Pancreas (tissue), 10 donors: ENCODE results near the gene CAPN2. TPM values are rescaled to one million over a fixed set of nuclear protein-coding genes. Genes with fewer than 3 reads are reported as not detected.
"Not testable (repeated sequence)": the region's sequence is repeated elsewhere in the genome, so short reads cannot be mapped to it uniquely, and the experiment has no call there.

Source experiments
- ATAC-seq, 4 donors: fragments of 200-7000 bp; cut with Tn5 transposase; one replicate each; pipeline versions ENCODE4 v1.8.0 to v1.9.1; 2020; ENCODE audit warnings: mild to moderate bottlenecking in 4 of 4, moderate library complexity in 4 of 4
- DNase-seq, 6 donors: peaks; one replicate each; pipeline ENCODE4 v3.0.0-alpha.2; 2020
- FAIRE-seq: peaks from 2 replicates; lab custom pipeline; 2012; peaks lifted over from hg19 to GRCh38; lab: Jason Lieb, UNC
- H3K27ac ChIP-seq, 4 donors: fragments of 200-600 bp; sonication (generic); 1 replicate in 3 of 4; 2 replicates in 1 of 4; pipeline versions ENCODE4 v1.5.0 to v1.8.0; 2020
- H3K27me3 ChIP-seq, 4 donors: fragments of 200-600 bp; one replicate each; pipeline ENCODE4 v1.8.0; 2021
- H3K36me3 ChIP-seq, 3 donors: fragments of 200-600 bp; sonication (generic) in 1 of 3; one replicate each; pipeline versions ENCODE4 v1.5.0 to v1.8.0; 2020 to 2021
- H3K4me1 ChIP-seq, 3 donors: fragments of 200-600 bp; one replicate each; pipeline ENCODE4 v1.8.0; 2021
- H3K4me3 ChIP-seq, 4 donors: fragments of 200-600 bp; sonication (generic) in 2 of 4; one replicate each; pipeline versions ENCODE4 v1.5.0 to v1.8.0; 2020 to 2021
- H3K9me3 ChIP-seq, 4 donors: fragments of 200-600 bp; one replicate each; pipeline ENCODE4 v1.8.0; 2021
- WGBS, 2 donors: extraction: QIAGEN DNeasy Blood & Tissue Kit; methylation state at CpG; one replicate each; pipeline ENCODE4 v1.1.7; 2013; 5-methylcytosine and 5-hydroxymethylcytosine counted together
- intact Hi-C, 3 donors: fragments of 100-400 bp; cut with DNase I; formaldehyde crosslinking; loops; one replicate each; pipeline versions ENCODE4 v1.11.1 to v1.14.2; 2022
- polyA plus RNA-seq, 2 donors: library from polyadenylated mRNA; stranded (reverse); fragments of 200-250 nt; gene quantifications; one replicate each; pipeline ENCODE4 v1.2.3, GENCODE V29; 2013
- total RNA-seq, 6 donors: library from RNA; stranded (reverse); fragmentation: NEBNext Ultra II Directional in 4 of 6; extraction: Animal tissue kit (Norgen Biotek cat#: 25700) in 4 of 6; gene quantifications; one replicate each; pipeline versions ENCODE4 v1.2.1 to v1.2.4, GENCODE V29; 2021 to 2023
- TF ChIP-seq, protein P1 (sequence below), 4 donors: fragments of 200-600 bp; sonication (generic) in 3 of 4; IDR thresholded peaks; one replicate each; pipeline versions ENCODE4 v1.5.0 to v1.8.0; 2021; ENCODE audit warnings: antibody characterized with exemption in 4 of 4
- donor health status: healthy with polysubstance abuse.
- donor health status: DM: no; HTN: no; CAD: no; lungs with moderate emphysema.
- donor health status: DM: no; HTN: no; CAD: no.
- donor health status: control.
- donor health status: control.
- donor health status: Bipolar disorder and iron deficiency.
- donor health status: DM: yes; HTN: yes; CAD: no.
- donor health status: DM: no; HTN: no; CAD: no.
- donor health status: DM: no; HTN: no; CAD: no.
- donor health status: DM: yes; HTN: yes; CAD: no.

The CAPN2 gene
- total and polyA plus RNA-seq, 8 donors: 48.2 to 90.0 (median 55.7) TPM

DNA sequence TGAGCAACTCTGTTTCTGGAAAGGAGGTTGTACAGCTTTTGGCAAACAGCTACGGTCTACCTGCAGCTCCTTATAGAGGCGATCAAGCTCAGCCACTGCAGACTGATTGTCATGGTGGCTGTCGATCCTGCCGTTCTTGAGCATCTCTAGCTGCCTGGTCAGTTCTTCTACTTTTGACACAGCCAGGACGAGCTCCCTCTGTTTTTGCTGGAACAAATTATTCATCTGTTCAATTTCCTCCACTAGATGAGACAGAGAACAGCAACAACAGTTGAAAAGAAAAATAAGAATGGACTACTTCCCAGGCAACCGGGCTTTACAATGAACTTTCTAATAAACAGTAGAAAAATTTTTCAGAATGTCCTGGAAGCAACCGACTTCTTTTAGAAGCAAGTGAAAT is 90.9 kb downstream of the CAPN2 start:
- Histone ChIP-seq H3K4me1 (no peaks in the 10 kb centered on the region), H3K27ac (no peak overlapping the region), H3K36me3 (peaks cover 0 to 49% (median 16%) of the 10 kb centered on the region in 3 donors), H3K9me3 (no peaks in the 10 kb centered on the region), H3K27me3 (no peaks in the 10 kb centered on the region), H3K4me3 (no peak overlapping the region)
- FAIRE-seq (no peak), DNase-seq (no peak), ATAC-seq (no peak)
- 95% methylated on average over 7 of the region's 7 CpGs for WGBS, 2 donors
- TF ChIP-seq, protein P1, sequence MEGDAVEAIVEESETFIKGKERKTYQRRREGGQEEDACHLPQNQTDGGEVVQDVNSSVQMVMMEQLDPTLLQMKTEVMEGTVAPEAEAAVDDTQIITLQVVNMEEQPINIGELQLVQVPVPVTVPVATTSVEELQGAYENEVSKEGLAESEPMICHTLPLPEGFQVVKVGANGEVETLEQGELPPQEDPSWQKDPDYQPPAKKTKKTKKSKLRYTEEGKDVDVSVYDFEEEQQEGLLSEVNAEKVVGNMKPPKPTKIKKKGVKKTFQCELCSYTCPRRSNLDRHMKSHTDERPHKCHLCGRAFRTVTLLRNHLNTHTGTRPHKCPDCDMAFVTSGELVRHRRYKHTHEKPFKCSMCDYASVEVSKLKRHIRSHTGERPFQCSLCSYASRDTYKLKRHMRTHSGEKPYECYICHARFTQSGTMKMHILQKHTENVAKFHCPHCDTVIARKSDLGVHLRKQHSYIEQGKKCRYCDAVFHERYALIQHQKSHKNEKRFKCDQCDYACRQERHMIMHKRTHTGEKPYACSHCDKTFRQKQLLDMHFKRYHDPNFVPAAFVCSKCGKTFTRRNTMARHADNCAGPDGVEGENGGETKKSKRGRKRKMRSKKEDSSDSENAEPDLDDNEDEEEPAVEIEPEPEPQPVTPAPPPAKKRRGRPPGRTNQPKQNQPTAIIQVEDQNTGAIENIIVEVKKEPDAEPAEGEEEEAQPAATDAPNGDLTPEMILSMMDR (IDR thresholded peaks at IDR 0.05): no peak
- intact Hi-C loops: no loop called here

DNA sequence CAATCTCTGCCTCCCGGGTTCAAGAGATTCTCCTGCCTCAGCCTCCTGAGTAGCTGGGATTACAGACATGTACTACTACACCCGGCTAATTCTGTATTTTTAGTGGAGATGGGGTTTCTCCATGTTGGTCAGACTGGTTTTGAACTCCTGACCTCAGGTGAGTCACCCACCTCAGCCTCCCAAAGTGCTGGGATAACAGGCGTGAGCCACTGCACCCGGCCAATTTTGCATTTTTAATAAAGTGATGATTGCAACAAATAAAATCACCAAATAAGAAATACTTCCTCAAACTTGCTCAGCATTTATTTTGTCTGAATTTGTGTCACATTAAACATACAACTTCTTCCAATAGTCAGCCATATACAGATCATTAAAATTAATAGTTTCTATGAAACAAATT is 97.6 kb downstream of the CAPN2 start:
- H3K4me1 ChIP-seq, DNase-seq, H3K27ac ChIP-seq, FAIRE-seq, H3K36me3 ChIP-seq, intact Hi-C loops, H3K4me3 ChIP-seq, ATAC-seq, H3K27me3 ChIP-seq, H3K9me3 ChIP-seq: not testable (repeated sequence)
- WGBS, 2 donors: 76 to 86% methylated on average over 4 of the region's 4 CpGs

DNA sequence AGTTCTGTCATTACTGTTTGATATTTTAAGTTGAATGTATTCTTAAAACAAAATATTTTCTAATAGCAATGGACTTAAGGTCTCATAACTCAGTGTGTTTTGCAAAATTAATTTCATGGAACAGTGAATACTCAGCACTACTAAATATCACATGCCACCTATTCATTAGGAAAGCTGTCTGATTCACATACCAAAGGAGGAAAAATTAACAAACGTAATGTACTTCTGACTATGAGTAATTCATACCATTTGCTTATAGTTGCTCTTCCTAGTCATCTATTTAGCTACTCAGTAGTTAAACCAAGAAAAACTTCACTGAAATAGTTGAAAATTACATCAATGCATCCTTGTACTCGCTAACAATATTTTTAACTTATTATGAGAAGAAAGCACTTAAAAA is 98.2 kb downstream of the CAPN2 start:
- TF ChIP-seq, protein P1 (IDR thresholded peaks at IDR 0.05): no peak
- ATAC-seq (no peak), FAIRE-seq (no peak), DNase-seq (no peak)
- peaks cover 5 to 12% (median 10%) of the 10 kb centered on the region in 3 donors for H3K4me1 ChIP-seq
- no peak overlapping the region for H3K4me3 ChIP-seq
- no peaks in the 10 kb centered on the region for H3K27me3 ChIP-seq
- H3K27ac ChIP-seq: no peak overlapping the region
- no peaks in the 10 kb centered on the region for H3K9me3 ChIP-seq
- intact Hi-C loops: no loop called here
- 87 to 92% methylated on average over 2 of the region's 2 CpGs for WGBS, 2 donors
- H3K36me3 ChIP-seq: peaks cover 0 to 9% (median 3%) of the 10 kb centered on the region in 3 donors

DNA sequence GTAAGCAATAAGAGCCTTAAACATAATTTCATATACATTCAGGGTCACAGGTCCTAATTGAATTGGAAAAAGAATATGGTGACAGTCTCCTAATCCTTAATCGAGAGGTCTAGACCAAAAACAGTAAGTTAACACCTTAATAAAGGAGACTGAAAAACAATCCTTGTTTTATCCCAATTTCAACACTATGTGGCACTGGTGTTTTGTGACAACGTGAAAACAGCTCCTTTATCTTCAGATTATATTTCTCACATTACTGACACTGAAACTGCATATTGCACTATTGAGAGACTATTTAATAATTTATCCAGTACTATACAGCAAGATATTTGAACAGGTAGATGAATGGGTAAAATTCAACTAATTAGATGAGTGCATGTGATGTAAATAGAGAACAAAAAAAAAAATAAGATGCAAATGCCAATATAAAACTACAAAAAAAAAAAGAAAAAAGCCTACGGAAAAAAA is 99.3 kb downstream of the CAPN2 start:
- no peaks in the 10 kb centered on the region for H3K27me3 ChIP-seq
- peaks cover 14 to 21% (median 16%) of the 10 kb centered on the region in 3 donors for H3K4me1 ChIP-seq
- WGBS, 2 donors: 24 to 26% methylated on average over 3 of the region's 3 CpGs
- no peak overlapping the region for H3K4me3 ChIP-seq
- intact Hi-C loops: no loop called here
- DNase-seq (no peak), FAIRE-seq (peak; percentile 86), ATAC-seq (peak; percentile 58 to 85 (median 75))
- TF ChIP-seq, protein P1 (IDR thresholded peaks at IDR 0.05): peak in 3 of 4 donors; percentile 5 to 38 (median 34)
- H3K36me3 ChIP-seq: peaks cover 0 to 5% (median 0%) of the 10 kb centered on the region in 3 donors
- no peak overlapping the region for H3K27ac ChIP-seq
- no peaks in the 10 kb centered on the region for H3K9me3 ChIP-seq

DNA sequence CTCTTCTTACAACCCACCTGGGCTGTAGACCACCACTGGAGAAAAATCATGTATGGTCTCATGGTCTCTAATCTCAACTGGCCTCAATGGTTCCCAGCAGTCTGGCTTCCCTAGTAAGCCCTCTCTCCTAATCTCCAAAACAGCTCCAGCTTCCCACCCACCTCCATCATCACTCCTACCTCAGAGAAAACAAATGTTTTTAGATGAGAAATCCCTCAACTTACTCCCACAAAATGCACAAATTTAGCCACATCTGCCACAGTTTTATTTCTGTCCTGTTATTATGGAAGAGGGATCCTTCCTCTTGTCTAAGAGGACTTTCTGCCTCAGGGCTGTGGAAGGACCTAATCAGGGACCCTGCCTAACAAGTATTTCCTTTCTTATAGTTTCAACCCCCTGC is 101.3 kb downstream of the CAPN2 start:
- FAIRE-seq (no peak), ATAC-seq (no peak), DNase-seq (no peak)
- intact Hi-C loops: no loop called here
- TF ChIP-seq, protein P1 (IDR thresholded peaks at IDR 0.05): no peak
- Histone ChIP-seq H3K9me3 (no peaks in the 10 kb centered on the region), H3K4me3 (no peak overlapping the region), H3K27ac (no peak overlapping the region), H3K4me1 (peaks cover 14 to 21% (median 16%) of the 10 kb centered on the region in 3 donors), H3K36me3 (peaks cover 0 to 5% (median 0%) of the 10 kb centered on the region in 3 donors), H3K27me3 (no peaks in the 10 kb centered on the region)
